Activated CD4-positive, alpha-beta T cell treated with anti-CD3 and anti-CD28 coated beads for 36 hours (primary cell): Measurements from ENCODE around the gene NIN. TPM values are rescaled to one million over a fixed set of nuclear protein-coding genes. Genes with fewer than 3 reads are reported as not detected.

ENCODE experiments used
- ATAC-seq: fragments of 200-7000 bp; cut with Tn5 transposase; one replicate; pipeline ENCODE4 v1.10.0; 2021; ENCODE audit warnings: mild to moderate bottlenecking, moderate library complexity
- CTCF ChIA-PET: fragments of 350-600 bp; sonication (Branson Sonifier 250); formaldehyde crosslinking; loops from one replicate; lab custom pipeline; 2021; ENCODE audit warnings: antibody characterized with exemption; lab: Charles Lee
- POLR2A ChIA-PET: fragments of 350-600 bp; sonication (Branson Sonifier 250); formaldehyde crosslinking; loops from one replicate; lab custom pipeline; 2021; ENCODE audit warnings: antibody characterized with exemption, inconsistent platforms; lab: Charles Lee
- DNase-seq: peaks from one replicate; pipeline ENCODE4 v3.0.0-alpha.2; 2020
- H3K27ac Mint-ChIP-seq: one replicate; pipeline ENCODE4 v1.8.0; 2021; ENCODE audit warnings: mixed read lengths
- H3K27me3 Mint-ChIP-seq: one replicate; pipeline ENCODE4 v1.8.0; 2021; ENCODE audit warnings: mixed read lengths
- H3K36me3 Mint-ChIP-seq: one replicate; pipeline ENCODE4 v1.8.0; 2021; ENCODE audit warnings: low read depth, mixed read lengths
- H3K4me1 Mint-ChIP-seq: one replicate; pipeline ENCODE4 v1.8.0; 2021; ENCODE audit warnings: mixed read lengths
- H3K4me3 Mint-ChIP-seq: one replicate; pipeline ENCODE4 v1.8.0; 2021; ENCODE audit warnings: mild to moderate bottlenecking, moderate library complexity, mixed read lengths
- H3K9me3 Mint-ChIP-seq: one replicate; pipeline ENCODE4 v1.8.0; 2021; ENCODE audit warnings: low read depth, mixed read lengths
- intact Hi-C, 2 experiments: fragments of 100-400 bp; cut with DNase I in 1 of 2; cut with micrococcal nuclease in 1 of 2; formaldehyde crosslinking; loops; one replicate each; pipeline versions ENCODE4 v1.14.2 to v1.15.1; 2022 to 2024; cut with DNase I, micrococcal nuclease
- total RNA-seq, 2 experiments: library from RNA; stranded (reverse); gene quantifications; one replicate each; pipeline ENCODE4 v1.2.3, GENCODE V29; 2021

The NIN gene
- total RNA-seq, 2 experiments from 2014 or later: 47.5 to 53.8 TPM

GRCh38 chr14:50806241-50806933, 24.6 kb downstream of the NIN start:
- Mint-ChIP-seq H3K36me3 (peaks cover 33% of the 10 kb centered on the region), H3K27ac (no peak overlapping the region), H3K27me3 (no peaks in the 10 kb centered on the region), H3K9me3 (no peaks in the 10 kb centered on the region), H3K4me1 (peaks cover 12% of the 10 kb centered on the region), H3K4me3 (no peak overlapping the region)
- ATAC-seq (no peak), DNase-seq (no peak)
- POLR2A ChIA-PET: no interaction called here
- intact Hi-C loops: no loop called here
- CTCF ChIA-PET: interaction anchor here (0.6 to 1.2 kb wide), 4 partner anchors 11 to 54 kb away, joined by 3 to 7 read pairs (median 4); no protein-coding TSS in a partner anchor

GRCh38 chr14:50805396-50805795, 25.6 kb downstream of the NIN start:
- peak overlapping the region; percentile 1 for H3K27ac Mint-ChIP-seq
- H3K27me3 Mint-ChIP-seq: no peaks in the 10 kb centered on the region
- DNase-seq (no peak), ATAC-seq (no peak)
- CTCF ChIA-PET: interaction anchor here (0.7 to 1.4 kb wide), 4 partner anchors 11 to 56 kb away, joined by 3 to 6 read pairs (median 4); no protein-coding TSS in a partner anchor
- H3K4me1 Mint-ChIP-seq: peaks cover 12% of the 10 kb centered on the region
- intact Hi-C loops: no loop called here
- peaks cover 37% of the 10 kb centered on the region for H3K36me3 Mint-ChIP-seq
- H3K4me3 Mint-ChIP-seq: no peak overlapping the region
- POLR2A ChIA-PET: no interaction called here
- H3K9me3 Mint-ChIP-seq: no peaks in the 10 kb centered on the region

- H3K27ac Mint-ChIP-seq: no peak overlapping the region
- H3K4me3 Mint-ChIP-seq: no peak overlapping the region
- no peaks in the 10 kb centered on the region for H3K27me3 Mint-ChIP-seq
- ChIA-PET POLR2A (no interaction called here), CTCF (interaction anchor here (0.8 to 1.4 kb wide), 4 partner anchors 13 to 57 kb away, joined by 3 to 6 read pairs (median 3); no protein-coding TSS in a partner anchor)
- intact Hi-C loops: no loop called here
- H3K4me1 Mint-ChIP-seq: peaks cover 12% of the 10 kb centered on the region
- peaks cover 31% of the 10 kb centered on the region for H3K36me3 Mint-ChIP-seq
- ATAC-seq (no peak), DNase-seq (no peak)
- H3K9me3 Mint-ChIP-seq: no peaks in the 10 kb centered on the region
These were observed 26.7 kb downstream of the NIN start for GRCh38 chr14:50804181-50804721.

GRCh38 chr14:50801706-50802105, 29.3 kb downstream of the NIN start:
- Mint-ChIP-seq H3K27me3 (no peaks in the 10 kb centered on the region), H3K27ac (no peak overlapping the region), H3K9me3 (no peaks in the 10 kb centered on the region), H3K4me1 (peaks cover 19% of the 10 kb centered on the region), H3K4me3 (no peak overlapping the region), H3K36me3 (peaks cover 40% of the 10 kb centered on the region)
- ATAC-seq: no peak
- POLR2A ChIA-PET: no interaction called here
- intact Hi-C loops: no loop called here
- CTCF ChIA-PET: interaction anchor here (0.6 to 1.3 kb wide), 7 partner anchors 9 to 1777 kb away, joined by 3 to 5 read pairs (median 4); no protein-coding TSS in a partner anchor
- DNase-seq: no peak

- CTCF ChIA-PET: no interaction called here
- POLR2A ChIA-PET: interaction anchor here (0.8 to 0.9 kb wide), 2 partner anchors 9 to 830 kb away, joined by 3 read pairs; no protein-coding TSS in a partner anchor
These were observed 30.9 kb downstream of the NIN start for GRCh38 chr14:50800032-50800431.

GRCh38 chr14:50798048-50798421, 32.9 kb downstream of the NIN start:
- Mint-ChIP-seq H3K4me1 (peaks cover 31% of the 10 kb centered on the region), H3K27me3 (no peaks in the 10 kb centered on the region), H3K9me3 (no peaks in the 10 kb centered on the region), H3K4me3 (no peak overlapping the region), H3K36me3 (peaks cover 15% of the 10 kb centered on the region), H3K27ac (no peak overlapping the region)
- no peak for ATAC-seq
- no peak for DNase-seq
- POLR2A ChIA-PET: no interaction called here
- CTCF ChIA-PET: interaction anchor here (0.7 to 13.9 kb wide), 3 partner anchors 11 to 725 kb away, joined by 3 to 119 read pairs (median 4); no protein-coding TSS in a partner anchor
- intact Hi-C loops: no loop called here

More at GRCh38 chr14:50800032-50800431, 30.9 kb downstream of the NIN start:
- Mint-ChIP-seq H3K27me3 (no peaks in the 10 kb centered on the region), H3K27ac (no peak overlapping the region), H3K4me1 (peaks cover 23% of the 10 kb centered on the region), H3K9me3 (no peaks in the 10 kb centered on the region), H3K36me3 (peaks cover 30% of the 10 kb centered on the region), H3K4me3 (no peak overlapping the region)
- ATAC-seq (no peak), DNase-seq (no peak)
- intact Hi-C loops: no loop called here

GRCh38 chr14:50797250-50798047, 33.5 kb downstream of the NIN start:
- Mint-ChIP-seq H3K9me3 (no peaks in the 10 kb centered on the region), H3K4me1 (peaks cover 36% of the 10 kb centered on the region), H3K4me3 (no peak overlapping the region), H3K36me3 (peaks cover 19% of the 10 kb centered on the region), H3K27me3 (no peaks in the 10 kb centered on the region), H3K27ac (no peak overlapping the region)
- ATAC-seq: no peak
- intact Hi-C loops: no loop called here
- no peak for DNase-seq
- ChIA-PET CTCF (interaction anchor here (0.8 to 13.9 kb wide), 4 partner anchors 10 to 62 kb away, joined by 3 to 119 read pairs (median 6); no protein-coding TSS in a partner anchor), POLR2A (no interaction called here)

- Mint-ChIP-seq H3K4me1 (peaks cover 45% of the 10 kb centered on the region), H3K9me3 (no peaks in the 10 kb centered on the region), H3K36me3 (peaks cover 25% of the 10 kb centered on the region), H3K27me3 (no peaks in the 10 kb centered on the region), H3K4me3 (no peak overlapping the region), H3K27ac (no peak overlapping the region)
- CTCF ChIA-PET: interaction anchor here (1.5 to 13.9 kb wide), 3 partner anchors 11 to 64 kb away, joined by 3 to 119 read pairs (median 9); no protein-coding TSS in a partner anchor
- DNase-seq (no peak), ATAC-seq (no peak)
- POLR2A ChIA-PET: no interaction called here
- intact Hi-C loops: no loop called here
These were observed 34.6 kb downstream of the NIN start for GRCh38 chr14:50796390-50796789.

- Mint-ChIP-seq H3K27ac (peak overlapping the region; percentile 17), H3K4me1 (peaks cover 49% of the 10 kb centered on the region), H3K4me3 (no peak overlapping the region), H3K36me3 (peaks cover 24% of the 10 kb centered on the region), H3K9me3 (no peaks in the 10 kb centered on the region), H3K27me3 (no peaks in the 10 kb centered on the region)
- ChIA-PET CTCF (interaction anchor here (0.9 to 13.9 kb wide), 4 partner anchors 10 to 64 kb away, joined by 3 to 119 read pairs (median 6); no protein-coding TSS in a partner anchor), POLR2A (no interaction called here)
- DNase-seq (no peak), ATAC-seq (no peak)
- intact Hi-C loops: no loop called here
These were observed 35.1 kb downstream of the NIN start for GRCh38 chr14:50795909-50796308.

GRCh38 chr14:50795142-50795541, 35.8 kb downstream of the NIN start:
- H3K27ac Mint-ChIP-seq: no peak overlapping the region
- POLR2A ChIA-PET: no interaction called here
- DNase-seq: no peak
- no peak overlapping the region for H3K4me3 Mint-ChIP-seq
- peaks cover 31% of the 10 kb centered on the region for H3K36me3 Mint-ChIP-seq
- H3K4me1 Mint-ChIP-seq: peaks cover 57% of the 10 kb centered on the region
- no peaks in the 10 kb centered on the region for H3K27me3 Mint-ChIP-seq
- CTCF ChIA-PET: interaction anchor here (0.9 to 13.9 kb wide), 5 partner anchors 10 to 65 kb away, joined by 3 to 119 read pairs (median 4); no protein-coding TSS in a partner anchor
- intact Hi-C loops: no loop called here
- H3K9me3 Mint-ChIP-seq: no peaks in the 10 kb centered on the region
- no peak for ATAC-seq

GRCh38 chr14:50794068-50794645, 36.8 kb downstream of the NIN start:
- no peaks in the 10 kb centered on the region for H3K27me3 Mint-ChIP-seq
- H3K4me1 Mint-ChIP-seq: peaks cover 65% of the 10 kb centered on the region
- DNase-seq (no peak), ATAC-seq (no peak)
- H3K36me3 Mint-ChIP-seq: peaks cover 36% of the 10 kb centered on the region
- no peak overlapping the region for H3K4me3 Mint-ChIP-seq
- POLR2A ChIA-PET: no interaction called here
- intact Hi-C loops: no loop called here
- peak overlapping the region; percentile 14 for H3K27ac Mint-ChIP-seq
- CTCF ChIA-PET: interaction anchor here (0.5 to 13.9 kb wide), 10 partner anchors 9 to 681 kb away, joined by 3 to 119 read pairs (median 4); no protein-coding TSS in a partner anchor
- no peaks in the 10 kb centered on the region for H3K9me3 Mint-ChIP-seq
